ENCODE results near the gene DNMT3A.

DNMT3A gene

DNA sequence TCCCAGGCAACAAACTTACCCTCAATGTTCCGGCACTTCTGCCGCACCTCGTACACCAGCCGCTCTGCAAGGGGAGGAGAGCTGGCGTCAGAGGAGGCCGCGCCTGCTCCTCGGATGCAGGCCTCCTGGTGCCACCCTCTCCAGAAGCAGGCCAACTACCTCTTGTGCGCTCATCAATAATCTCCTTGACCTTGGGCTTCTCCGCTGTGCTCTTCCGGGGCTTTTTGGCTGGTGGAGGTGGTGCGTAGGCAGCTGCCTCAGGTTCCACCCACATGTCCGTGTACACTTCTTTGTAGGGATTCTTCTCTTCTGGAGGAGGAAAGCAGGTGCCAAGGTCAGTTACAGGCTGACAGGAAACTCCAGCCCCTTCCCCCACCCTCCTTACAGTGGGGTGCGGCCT is 95.7 kb downstream of the DNMT3A start:
- Histone ChIP-seq H3K9me3 (ENCODE audit: severe bottlenecking) (no peaks in the 10 kb centered on the region), H3K36me3 (peaks cover 94% of the 10 kb centered on the region), H3K27me3 (ENCODE audit: insufficient read depth, low read depth, severe bottlenecking) (no peaks in the 10 kb centered on the region), H3K4me3 (ENCODE audit: low read depth, low read length) (no peak overlapping the region), H3K27ac (no peak overlapping the region)
- no peak for TF ChIP-seq CTCF (IDR thresholded peaks at IDR 0.05; ENCODE audit: low read depth, low read length)
- DNase-seq, result no peak

DNA sequence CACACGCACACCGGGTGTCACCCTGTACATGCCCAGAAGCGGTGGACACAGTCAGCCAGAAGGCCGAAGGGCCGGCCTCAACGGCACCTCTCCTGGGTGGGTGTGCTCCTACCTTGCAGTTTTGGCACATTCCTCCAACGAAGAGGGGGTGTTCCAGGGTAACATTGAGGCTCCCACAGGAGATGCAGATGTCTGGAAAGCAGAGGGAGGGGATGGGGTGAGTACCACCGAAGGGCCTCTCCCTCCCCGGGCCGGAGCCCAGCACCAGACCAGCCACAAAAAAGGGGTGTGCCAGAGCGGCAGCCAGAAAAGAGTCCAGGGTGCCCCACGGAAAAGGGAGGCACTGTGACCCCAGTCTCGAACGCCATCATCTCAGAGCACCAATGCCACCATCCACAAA is 96.6 kb downstream of the DNMT3A start:
- Histone ChIP-seq H3K36me3 (peaks cover 98% of the 10 kb centered on the region), H3K27me3 (ENCODE audit: insufficient read depth, low read depth, severe bottlenecking) (no peaks in the 10 kb centered on the region), H3K4me3 (ENCODE audit: low read depth, low read length) (no peak overlapping the region), H3K9me3 (ENCODE audit: severe bottlenecking) (no peaks in the 10 kb centered on the region), H3K27ac (no peak overlapping the region)
- DNase-seq, result no peak
- TF ChIP-seq CTCF (IDR thresholded peaks at IDR 0.05; ENCODE audit: low read depth, low read length), result no peak

GRCh38 chr2:25243995-25244394 is 97.7 kb downstream of the DNMT3A start:
- no peaks in the 10 kb centered on the region for H3K9me3 ChIP-seq (ENCODE audit: severe bottlenecking)
- DNase-seq, result no peak
- TF ChIP-seq CTCF (IDR thresholded peaks at IDR 0.05; ENCODE audit: low read depth, low read length), result no peak
- H3K27me3 ChIP-seq (ENCODE audit: insufficient read depth, low read depth, severe bottlenecking), result no peaks in the 10 kb centered on the region
- no peak overlapping the region for H3K27ac ChIP-seq
- H3K4me3 ChIP-seq (ENCODE audit: low read depth, low read length), result no peak overlapping the region
- peaks cover 98% of the 10 kb centered on the region for H3K36me3 ChIP-seq

DNA sequence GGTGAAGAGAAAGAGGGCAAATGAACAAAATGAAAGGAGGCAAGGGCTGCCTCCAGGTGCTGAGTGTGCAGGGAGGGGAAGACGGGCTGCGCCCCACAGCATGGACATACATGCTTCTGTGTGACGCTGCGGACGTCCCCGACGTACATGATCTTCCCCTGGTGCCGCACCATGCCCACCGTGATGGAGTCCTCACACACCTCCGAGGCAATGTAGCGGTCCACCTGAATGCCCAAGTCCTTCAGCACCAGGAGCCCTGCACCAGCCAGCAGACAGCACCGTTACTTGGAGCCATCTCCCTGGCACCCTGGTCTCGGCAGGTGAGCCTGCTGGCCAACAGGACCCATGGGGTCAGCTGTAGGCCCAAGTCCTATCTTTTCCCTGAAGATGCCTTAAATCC is 100.3 kb downstream of the DNMT3A start:
- H3K4me3 ChIP-seq (ENCODE audit: low read depth, low read length), result no peak overlapping the region
- H3K36me3 ChIP-seq, result peaks cover 100% of the 10 kb centered on the region
- TF ChIP-seq CTCF (IDR thresholded peaks at IDR 0.05; ENCODE audit: low read depth, low read length), result no peak
- H3K27me3 ChIP-seq (ENCODE audit: insufficient read depth, low read depth, severe bottlenecking), result no peaks in the 10 kb centered on the region
- H3K9me3 ChIP-seq (ENCODE audit: severe bottlenecking), result no peaks in the 10 kb centered on the region
- no peak overlapping the region for H3K27ac ChIP-seq
- DNase-seq, result no peak

DNA sequence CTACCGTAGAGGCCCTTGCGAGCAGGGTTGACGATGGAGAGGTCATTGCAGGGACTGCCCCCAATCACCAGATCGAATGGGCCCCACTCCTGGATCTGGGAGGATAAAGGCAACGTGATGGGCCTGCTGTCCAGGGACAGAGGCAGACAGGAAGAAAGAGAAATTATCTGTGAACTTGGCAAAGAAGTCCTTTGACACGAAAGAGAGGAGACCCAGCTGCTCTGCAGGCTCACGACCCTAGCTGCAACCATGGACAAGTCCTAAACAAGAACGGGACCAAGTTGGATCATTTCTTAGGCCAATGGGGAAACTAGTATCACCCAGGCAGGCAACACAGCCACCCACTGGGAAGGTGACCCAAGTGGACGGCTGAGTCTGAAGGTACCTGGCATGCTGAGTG is 101.1 kb downstream of the DNMT3A start:
- no peak overlapping the region for H3K27ac ChIP-seq
- H3K27me3 ChIP-seq (ENCODE audit: insufficient read depth, low read depth, severe bottlenecking), result no peaks in the 10 kb centered on the region
- no peak overlapping the region for H3K4me3 ChIP-seq (ENCODE audit: low read depth, low read length)
- no peak for DNase-seq
- H3K36me3 ChIP-seq, result peaks cover 100% of the 10 kb centered on the region
- H3K9me3 ChIP-seq (ENCODE audit: severe bottlenecking), result no peaks in the 10 kb centered on the region
- TF ChIP-seq CTCF (IDR thresholded peaks at IDR 0.05; ENCODE audit: low read depth, low read length), result no peak

DNA sequence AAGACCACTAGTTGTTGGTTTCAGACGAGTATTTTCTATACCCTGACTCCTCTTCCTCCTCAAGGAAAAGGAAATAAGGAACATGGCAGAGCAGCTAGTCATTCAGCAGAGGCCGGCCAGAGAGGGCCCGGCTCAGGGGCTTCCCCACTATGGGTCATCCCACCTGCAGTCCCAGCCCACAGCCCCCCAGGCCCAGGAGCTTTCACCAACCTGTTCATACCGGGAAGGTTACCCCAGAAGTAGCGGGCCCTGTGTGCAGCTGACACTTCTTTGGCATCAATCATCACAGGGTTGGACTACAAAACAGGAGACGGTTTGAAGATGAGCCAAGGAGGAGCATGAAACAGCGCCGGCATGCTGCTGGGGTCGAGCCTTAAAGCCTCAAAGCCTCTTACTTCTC is 102.8 kb downstream of the DNMT3A start:
- Histone ChIP-seq H3K4me3 (ENCODE audit: low read depth, low read length) (no peak overlapping the region), H3K27ac (no peak overlapping the region), H3K9me3 (ENCODE audit: severe bottlenecking) (no peaks in the 10 kb centered on the region), H3K27me3 (ENCODE audit: insufficient read depth, low read depth, severe bottlenecking) (no peaks in the 10 kb centered on the region), H3K36me3 (peaks cover 100% of the 10 kb centered on the region)
- no peak for TF ChIP-seq CTCF (IDR thresholded peaks at IDR 0.05; ENCODE audit: low read depth, low read length)
- no peak for DNase-seq
